H1 (cell line): Measurements from ENCODE around the gene PRKRIP1. TPM values are rescaled to one million over a fixed set of nuclear protein-coding genes. Genes with fewer than 3 reads are reported as not detected.
A peak's percentile ranks its signal among the peaks of the same experiment; 100 is the strongest.
"Not testable (repeated sequence)": the region's sequence is repeated elsewhere in the genome, so short reads cannot be mapped to it uniquely, and the experiment has no call there.

ENCODE experiments used
- CTCF ChIA-PET: fragments of 300-600 bp; sonication (Branson Sonifier 250); formaldehyde crosslinking; loops from one replicate; lab custom pipeline; 2021; ENCODE audit not compliant: partially characterized antibody; lab: Charles Lee
- POLR2A ChIA-PET: fragments of 300-600 bp; sonication (Branson Sonifier 250); formaldehyde crosslinking; loops from one replicate; lab custom pipeline; 2021; ENCODE audit warnings: inconsistent platforms; ENCODE audit not compliant: partially characterized antibody; lab: Charles Lee
- DNase-seq, 2 experiments: peaks; one replicate each; pipeline versions ENCODE4 v3.0.0 to v3.0.0-alpha.2; 2010 to 2022; ENCODE audit warnings: low spot score in 2 of 2, low read depth in 1 of 2, mixed read lengths in 1 of 2
- FAIRE-seq: peaks from 2 replicates; lab custom pipeline; 2011; peaks lifted over from hg19 to GRCh38; lab: Jason Lieb, UNC
- H2AFZ ChIP-seq: 2 replicates; pipeline ENCODE4 v1.8.1; 2012; ENCODE audit warnings: low read length, inconsistent platforms
- H2AK5ac ChIP-seq: 2 replicates; pipeline ENCODE4 v1.6.1; 2013; ENCODE audit warnings: low read depth, low read length
- H2BK120ac ChIP-seq: replicated peaks from 2 replicates; pipeline ENCODE3; 2013; ENCODE audit warnings: low read depth, low read length, inconsistent platforms
- H2BK12ac ChIP-seq: 2 replicates; pipeline ENCODE4 v1.6.1; 2013; ENCODE audit warnings: low read depth, low read length
- H2BK15ac ChIP-seq: 2 replicates; pipeline ENCODE4 v1.6.1; 2013; ENCODE audit warnings: low read length
- H2BK20ac ChIP-seq: 2 replicates; pipeline ENCODE4 v1.6.1; 2013; ENCODE audit warnings: low read length
- H2BK5ac ChIP-seq: 2 replicates; pipeline ENCODE4 v1.6.1; 2013; ENCODE audit warnings: low read depth, low read length
- H3K14ac ChIP-seq: 2 replicates; pipeline ENCODE4 v1.6.1; 2013; ENCODE audit warnings: inconsistent platforms; ENCODE audit not compliant: insufficient read length
- H3K18ac ChIP-seq: 2 replicates; pipeline ENCODE4 v1.6.1; 2013; ENCODE audit warnings: low read length; ENCODE audit errors: extremely low read depth
- H3K23ac ChIP-seq: 2 replicates; pipeline ENCODE4 v1.6.1; 2013; ENCODE audit warnings: inconsistent platforms; ENCODE audit not compliant: insufficient read length
- H3K23me2 ChIP-seq: 2 replicates; pipeline ENCODE4 v1.6.1; 2013; ENCODE audit warnings: low read depth, low read length
- H3K27ac ChIP-seq: 2 replicates; pipeline ENCODE4 v1.6.1; 2011; ENCODE audit warnings: low read depth, low read length, inconsistent platforms
- H3K27me3 ChIP-seq, 4 experiments: replicated peaks in 1 of 4; 1 replicate in 1 of 4; 2 replicates in 3 of 4; pipeline versions ENCODE4 v1.6.1 to v1.8.1; 2011 to 2013; ENCODE audit warnings: low read length in 3 of 4, mild to moderate bottlenecking in 3 of 4, inconsistent platforms in 2 of 4, mixed read lengths in 2 of 4, moderate library complexity in 1 of 4; ENCODE audit not compliant: control insufficient read depth in 3 of 4, insufficient read depth in 3 of 4; ENCODE audit errors: extremely low read depth in 1 of 4
- H3K36me3 ChIP-seq, 4 experiments: 2 replicates each; pipeline versions ENCODE4 v1.6.1 to v1.8.1; 2011 to 2013; ENCODE audit warnings: mild to moderate bottlenecking in 4 of 4, low read length in 3 of 4, moderate library complexity in 2 of 4, control low read depth in 1 of 4, inconsistent platforms in 1 of 4; ENCODE audit not compliant: insufficient read depth in 4 of 4, control insufficient read depth in 2 of 4
- H3K4ac ChIP-seq: replicated peaks from 2 replicates; pipeline ENCODE3; 2013; ENCODE audit warnings: low read length, low read depth, mixed read lengths, inconsistent platforms; ENCODE audit not compliant: insufficient read length
- H3K4me1 ChIP-seq, 4 experiments: replicated peaks in 1 of 4; 1 replicate in 1 of 4; 2 replicates in 3 of 4; pipeline versions ENCODE4 v1.6.1 to v1.8.1; 2011 to 2013; ENCODE audit warnings: low read length in 3 of 4, inconsistent platforms in 2 of 4, mixed read lengths in 1 of 4; ENCODE audit not compliant: insufficient read depth in 4 of 4, control insufficient read depth in 3 of 4
- H3K4me2 ChIP-seq, 2 experiments: 2 replicates each; pipeline versions ENCODE4 v1.6.1 to v1.8.1; 2011 to 2013; ENCODE audit warnings: low read depth in 2 of 2, low read length in 2 of 2, control low read depth in 1 of 2, inconsistent platforms in 1 of 2, mild to moderate bottlenecking in 1 of 2; ENCODE audit not compliant: insufficient read depth in 1 of 2
- H3K4me3 ChIP-seq, 4 experiments: fragments of 200-600, 300-600 bp in 1 of 4; sonication (generic), shearing (Covaris generic), sonication (Bioruptor Twin) in 1 of 4; 2 replicates each; pipeline versions ENCODE4 v1.5.1 to v1.8.1; 2011 to 2016; ENCODE audit warnings: low read length in 4 of 4, low read depth in 3 of 4, control low read depth in 2 of 4, inconsistent platforms in 2 of 4, mild to moderate bottlenecking in 2 of 4, mixed read lengths in 1 of 4, moderate library complexity in 1 of 4; ENCODE audit not compliant: insufficient read depth in 2 of 4; ENCODE audit errors: extremely low read depth in 1 of 4
- H3K56ac ChIP-seq: replicated peaks from 2 replicates; pipeline ENCODE3; 2013; ENCODE audit warnings: low read depth, mild to moderate bottlenecking, mixed read lengths, low read length, inconsistent platforms; ENCODE audit not compliant: insufficient read length
- H3K79me1 ChIP-seq: 2 replicates; pipeline ENCODE4 v1.6.1; 2013; ENCODE audit warnings: low read depth, low read length, control low read depth
- H3K79me2 ChIP-seq, 2 experiments: 2 replicates each; pipeline versions ENCODE4 v1.6.1 to v1.8.1; 2012 to 2013; ENCODE audit warnings: low read length in 2 of 2, mild to moderate bottlenecking in 2 of 2, inconsistent platforms in 1 of 2; ENCODE audit not compliant: insufficient read depth in 2 of 2, control insufficient read depth in 1 of 2
- H3K9ac ChIP-seq, 4 experiments: replicated peaks in 1 of 4; 1 replicate in 1 of 4; 2 replicates in 3 of 4; pipeline versions ENCODE4 v1.6.1 to v1.8.1; 2011 to 2013; ENCODE audit warnings: low read depth in 3 of 4, low read length in 3 of 4, control low read depth in 2 of 4, mild to moderate bottlenecking in 2 of 4, moderate library complexity in 2 of 4, inconsistent platforms in 1 of 4; ENCODE audit errors: extremely low read depth in 1 of 4
- H3K9me3 ChIP-seq, 2 experiments: 2 replicates each; pipeline versions ENCODE4 v1.6.1 to v1.8.1; 2012 to 2013; ENCODE audit warnings: mild to moderate bottlenecking in 2 of 2, moderate library complexity in 2 of 2, control low read depth in 1 of 2, inconsistent platforms in 1 of 2, low read depth in 1 of 2, low read length in 1 of 2, mixed read lengths in 1 of 2; ENCODE audit not compliant: insufficient read depth in 2 of 2
- H4K20me1 ChIP-seq, 2 experiments: replicated peaks in 1 of 2; 2 replicates each; pipeline versions ENCODE3 to v1.8.1; 2011 to 2013; ENCODE audit warnings: inconsistent platforms in 2 of 2, low read length in 2 of 2, mild to moderate bottlenecking in 1 of 2; ENCODE audit not compliant: insufficient read depth in 2 of 2, control insufficient read depth in 1 of 2
- H4K5ac ChIP-seq: 2 replicates; pipeline ENCODE4 v1.6.1; 2013; ENCODE audit warnings: low read length, low read depth, mixed read lengths, inconsistent platforms; ENCODE audit not compliant: insufficient read length
- H4K8ac ChIP-seq: 2 replicates; pipeline ENCODE4 v1.8.0; 2013; ENCODE audit warnings: mild to moderate bottlenecking, moderate library complexity, low read length, inconsistent platforms; ENCODE audit not compliant: insufficient read depth; ENCODE audit errors: extremely low read depth
- H4K91ac ChIP-seq: replicated peaks from 2 replicates; pipeline ENCODE3; 2013; ENCODE audit warnings: low read length, mixed read lengths, inconsistent platforms; ENCODE audit not compliant: insufficient read length
- BACH1 ChIP-seq: IDR thresholded peaks from 2 replicates; pipeline ENCODE4 v1.6.1; 2012; ENCODE audit warnings: low read length, improper control_type of control experiment
- CREB1 ChIP-seq: IDR thresholded peaks from 2 replicates; pipeline ENCODE4 v1.6.1; 2012; ENCODE audit warnings: inconsistent platforms
- GABPA ChIP-seq: IDR thresholded peaks from 2 replicates; pipeline ENCODE4 v1.6.1; 2011; ENCODE audit warnings: mild to moderate bottlenecking, low read length, moderate library complexity, borderline replicate concordance; ENCODE audit not compliant: insufficient read depth
- HDAC2 ChIP-seq, 2 experiments: fragments of 300-600 bp in 1 of 2; sonication (generic) in 1 of 2; IDR thresholded peaks; 2 replicates each; pipeline ENCODE4 v1.6.1; 2011 to 2012; ENCODE audit warnings: low read depth in 2 of 2, low read length in 2 of 2, mild to moderate bottlenecking in 2 of 2, moderate library complexity in 2 of 2, borderline replicate concordance in 1 of 2, inconsistent platforms in 1 of 2
- KDM1A ChIP-seq: fragments of 200-600, 300-600 bp; sonication (generic); IDR thresholded peaks from 2 replicates; pipeline ENCODE4 v1.7.1; 2016; ENCODE audit warnings: mild to moderate bottlenecking, low read length, borderline replicate concordance
- RAD21 ChIP-seq, 2 experiments: IDR thresholded peaks in 1 of 2; conservative IDR thresholded peaks in 1 of 2; 2 replicates each; pipeline ENCODE4 v1.6.1; 2011; ENCODE audit warnings: low read depth in 2 of 2, low read length in 2 of 2, improper control_type of control experiment in 1 of 2, inconsistent platforms in 1 of 2, mild to moderate bottlenecking in 1 of 2, moderate library complexity in 1 of 2
- SP1 ChIP-seq: IDR thresholded peaks from 2 replicates; pipeline ENCODE4 v1.6.1; 2011; ENCODE audit warnings: low read depth, low read length
- SUZ12 ChIP-seq: fragments of 200-600 bp; sonication (generic); IDR thresholded peaks from 2 replicates; pipeline ENCODE4 v1.6.1; 2012; ENCODE audit warnings: mild to moderate bottlenecking, inconsistent platforms, low read length, moderate library complexity, mixed read lengths
- YY1 ChIP-seq: IDR thresholded peaks from 2 replicates; pipeline ENCODE4 v1.6.1; 2011; ENCODE audit warnings: low read depth, mild to moderate bottlenecking, low read length
- WGBS, 2 experiments: shearing (Covaris generic) in 1 of 2; methylation state at CpG; one replicate each; pipeline versions ENCODE4 v1.1.6 to v1.1.7; 2013 to 2015; ENCODE audit warnings: low lambda C conversion rate in 2 of 2, mixed read lengths in 2 of 2, inconsistent platforms in 1 of 2, low coverage in 1 of 2, missing lambda C conversion rate in 1 of 2; ENCODE audit not compliant: insufficient replicate concordance in 2 of 2, insufficient coverage in 1 of 2, insufficient read length in 1 of 2; ENCODE audit errors: extremely low coverage in 1 of 2, missing lambda C conversion rate in 1 of 2; 5-methylcytosine and 5-hydroxymethylcytosine counted together
- polyA plus RNA-seq, 7 experiments: library from polyadenylated mRNA; depleted of rRNA in 3 of 7; stranded (reverse) in 5 of 7; unstranded in 2 of 7; fragments of >200 nt in 5 of 7; fragments of 200-250 nt in 2 of 7; gene quantifications; 1 replicate in 5 of 7; 2 replicates in 1 of 7; 4 replicates in 1 of 7; pipeline versions ENCODE4 v1.2.1 to v1.2.3, GENCODE V29; 2011 to 2013; ENCODE audit warnings: missing spikeins in 2 of 7, mixed read lengths in 2 of 7
- total RNA-seq: library from RNA; stranded (reverse); fragmentation: NEBNext Ultra II Directional; extraction: Animal tissue kit (Norgen Biotek cat#: 25700); gene quantifications from 2 replicates; pipeline ENCODE4 v1.2.1, GENCODE V29; 2021

The PRKRIP1 gene
- total and polyA plus RNA-seq, 2 of the 8 experiments (the other 6 are each of a cell fraction or from before 2014, with no cell fraction given), result 11.1 to 22.0 TPM

GRCh38 chr7:102363549-102364393, 32.4 kb upstream of the PRKRIP1 start (continued):
- TF ChIP-seq GABPA, result peak; percentile 57; the same call in 1 of the 2 replicates
- peak; percentile 67 for TF ChIP-seq SP1
- TF ChIP-seq BACH1, result peak; percentile 95
- peak; percentile 70 to 91; a peak in 3 of 4 replicates for TF ChIP-seq HDAC2 (IDR thresholded peaks at IDR 0.05; ENCODE audit: borderline replicate concordance in 1 of 2, low read depth in 2 of 2, low read length in 2 of 2)
- 0 out of 4 replicates have a peak, but pooled peaks of 1 of the 2 experiments have one; percentile 11 for TF ChIP-seq RAD21 (IDR thresholded peaks at IDR 0.05 in 1 of 2, conservative IDR thresholded peaks at IDR 0.05 in 1 of 2; ENCODE audit: low read depth in 2 of 2, low read length in 2 of 2)
- TF ChIP-seq SUZ12, result peak; percentile 29; the same call in 1 of the 2 replicates
- peak; percentile 72; the same call in 1 of the 2 replicates for TF ChIP-seq KDM1A
- TF ChIP-seq YY1, result peak; percentile 78
- peak; percentile 50 for TF ChIP-seq CREB1

DNA sequence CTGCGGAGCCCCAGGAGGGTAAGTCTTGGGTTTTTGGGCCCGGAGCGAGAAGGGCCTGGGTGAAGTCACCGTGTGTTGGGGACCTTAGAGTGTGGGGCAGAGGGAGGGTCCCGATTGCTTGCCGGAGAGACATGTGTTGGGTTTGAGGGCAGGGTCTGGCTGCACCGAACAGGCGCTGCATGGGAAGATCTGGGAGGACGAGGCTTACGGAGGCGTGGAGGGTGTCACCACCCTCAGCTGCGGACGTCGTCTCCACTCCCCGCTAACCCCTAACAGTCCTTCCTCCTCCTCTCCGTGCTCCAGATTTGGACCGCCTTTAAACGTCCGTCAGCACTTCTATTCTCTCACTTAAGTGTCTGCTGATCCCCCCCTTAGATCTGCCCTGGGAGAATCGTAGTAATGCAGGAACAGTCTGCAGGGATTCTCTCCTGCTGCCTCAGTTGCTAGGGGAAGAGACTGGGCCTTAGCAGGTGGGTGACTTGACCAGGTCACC, 31.7 kb upstream of the PRKRIP1 start:
- H3K56ac ChIP-seq, H3K79me2 ChIP-seq, H2BK5ac ChIP-seq, FAIRE-seq, H3K23me2 ChIP-seq, H2BK120ac ChIP-seq, H3K9me3 ChIP-seq, DNase-seq, H3K4me1 ChIP-seq, H3K36me3 ChIP-seq, H3K4ac ChIP-seq, H3K27me3 ChIP-seq, H2AFZ ChIP-seq, H3K23ac ChIP-seq, H2BK12ac ChIP-seq, H3K14ac ChIP-seq, H3K79me1 ChIP-seq, CTCF ChIA-PET, H4K5ac ChIP-seq, H4K20me1 ChIP-seq, H2BK15ac ChIP-seq, H2AK5ac ChIP-seq, H4K91ac ChIP-seq, H3K18ac ChIP-seq, H3K27ac ChIP-seq, H4K8ac ChIP-seq, H2BK20ac ChIP-seq: not testable (repeated sequence)
- Histone ChIP-seq H3K4me3 (peak overlapping the region; percentile 49 to 77 (median 58)), H3K9ac (peak overlapping the region in 2 of 4 experiments; percentile 8 to 32; a peak in 4 of 7 replicates), H3K4me2 (peak overlapping the region; percentile 56 to 59)
- WGBS, 2 experiments, result 2% methylated on average over 16 of the region's 20 CpGs; no CpG with 5 or more reads in 1 of the 2 experiments
- POLR2A ChIA-PET, result interaction anchor here (1.0 kb wide), 1 partner anchor 22 kb away, joined by 3 read pairs; no protein-coding TSS in a partner anchor
